Measurements from ENCODE around the gene NDUFAF3.

The NDUFAF3 gene

GRCh38 chr3:49021813-49022687 lies at the start of gene NDUFAF3:
Gene NDUFAF3, plus strand, starts transcription at chr3:49022121. Its CDS starts 24 bp downstream, at chr3:49022145.
- H3K4me3 ChIP-seq (ENCODE audit: low read length), result peak within 1 kb of the TSS; percentile 95
- TF ChIP-seq CTCF (conservative IDR thresholded peaks at IDR 0.05; ENCODE audit: low read length), result peak; percentile 80
- DNase-seq (ENCODE audit: low read depth), result peak; percentile 93

- no peak for TF ChIP-seq CTCF (conservative IDR thresholded peaks at IDR 0.05; ENCODE audit: low read length)
- DNase-seq (ENCODE audit: low read depth), result no peak
- H3K4me3 ChIP-seq (ENCODE audit: low read length), result no peak overlapping the region
Observed at GRCh38 chr3:48974076-48974864, 47.7 kb upstream of the NDUFAF3 start.

DNA sequence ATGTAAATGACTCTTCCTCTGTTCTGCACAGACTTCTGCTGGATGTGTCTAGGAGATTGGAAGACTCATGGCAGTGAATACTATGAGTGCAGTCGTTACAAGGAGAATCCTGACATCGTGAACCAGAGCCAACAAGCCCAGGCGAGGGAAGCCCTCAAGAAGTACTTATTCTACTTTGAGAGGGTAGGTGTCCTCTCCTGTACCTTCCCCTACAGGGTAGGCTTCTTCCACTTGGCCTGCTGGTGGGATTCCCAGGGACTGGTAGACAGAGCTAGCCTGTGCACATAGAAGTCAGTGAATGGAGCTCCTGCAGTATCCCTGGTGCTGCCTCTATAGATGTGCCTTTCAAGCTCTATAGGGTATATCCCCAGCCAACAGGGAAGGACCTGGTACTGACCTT lies 42.5 kb upstream of the NDUFAF3 start:
- no peak for DNase-seq (ENCODE audit: low read depth)
- no peak overlapping the region for H3K4me3 ChIP-seq (ENCODE audit: low read length)
- TF ChIP-seq CTCF (conservative IDR thresholded peaks at IDR 0.05; ENCODE audit: low read length), result no peak

DNA sequence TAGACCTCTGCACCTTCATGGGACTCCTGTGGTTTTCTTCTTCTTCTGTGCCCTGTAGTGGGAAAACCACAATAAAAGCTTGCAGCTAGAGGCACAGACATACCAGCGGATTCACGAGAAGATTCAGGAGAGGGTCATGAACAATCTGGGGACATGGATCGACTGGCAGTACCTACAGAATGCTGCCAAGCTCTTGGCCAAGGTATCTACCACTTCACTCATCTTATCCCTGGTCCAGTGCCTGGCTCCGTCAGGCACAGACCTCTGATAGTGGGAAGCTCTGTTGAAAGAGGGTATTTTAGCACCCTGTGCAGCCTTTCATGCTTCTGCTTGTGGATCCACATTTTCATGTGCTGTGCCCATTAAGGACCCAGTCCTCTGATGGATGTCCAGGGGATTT lies 41.6 kb upstream of the NDUFAF3 start:
- no peak overlapping the region for H3K4me3 ChIP-seq (ENCODE audit: low read length)
- DNase-seq (ENCODE audit: low read depth), result no peak
- TF ChIP-seq CTCF (conservative IDR thresholded peaks at IDR 0.05; ENCODE audit: low read length), result no peak

DNA sequence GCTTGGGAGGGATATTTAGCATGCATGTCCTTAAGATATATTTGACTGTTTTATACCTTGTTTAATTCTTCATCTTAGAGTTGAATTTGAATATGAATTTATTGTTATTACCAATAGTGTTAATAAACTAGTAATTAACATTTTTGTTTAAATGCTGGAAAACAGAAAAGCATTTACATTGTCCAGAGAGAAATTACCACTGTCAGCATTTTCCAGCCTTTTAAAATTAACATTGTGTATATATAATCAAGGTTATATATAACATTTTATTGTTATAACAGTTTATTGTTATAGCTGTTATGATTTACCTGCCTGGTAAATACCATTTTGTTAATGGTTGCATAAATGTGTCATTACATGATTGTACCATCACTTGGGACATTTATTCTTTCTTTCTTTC lies 39.9 kb upstream of the NDUFAF3 start:
- no peak overlapping the region for H3K4me3 ChIP-seq (ENCODE audit: low read length)
- TF ChIP-seq CTCF (conservative IDR thresholded peaks at IDR 0.05; ENCODE audit: low read length), result no peak
- DNase-seq (ENCODE audit: low read depth), result no peak

DNA sequence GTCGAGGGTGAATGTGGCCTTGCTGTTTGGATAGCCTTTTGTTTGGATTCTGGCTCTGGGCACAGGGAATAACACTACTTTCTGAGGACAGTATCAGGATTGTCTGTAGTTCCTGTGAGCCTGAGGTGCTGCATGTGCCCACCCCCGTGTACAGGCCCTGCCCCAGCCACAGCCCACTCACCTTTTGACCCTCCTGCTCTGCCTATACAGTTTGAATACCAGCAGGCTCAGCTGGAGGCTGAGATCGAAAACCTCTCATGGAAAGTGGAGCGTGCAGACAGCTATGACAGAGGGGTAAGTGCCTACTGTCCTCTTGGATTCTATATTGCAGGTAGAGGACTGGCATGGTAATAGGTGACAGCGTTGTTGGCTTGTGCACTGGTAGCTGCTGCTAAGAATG lies 39.2 kb upstream of the NDUFAF3 start:
- DNase-seq (ENCODE audit: low read depth), result no peak
- TF ChIP-seq CTCF (conservative IDR thresholded peaks at IDR 0.05; ENCODE audit: low read length), result no peak

More for the DNA sequence above, 39.2 kb upstream of the NDUFAF3 start:
- no peak overlapping the region for H3K4me3 ChIP-seq (ENCODE audit: low read length)

Measured in AG10803 (cell line).